Gastrocnemius medialis (tissue), 4 donors: Measurements from ENCODE around the gene VTI1A.

Source experiments
- CTCF ChIP-seq, 5 experiments: fragments of 450-650 bp in 3 of 5; fragments of 200-600 bp in 2 of 5; sonication (generic) in 2 of 5; IDR thresholded peaks in 4 of 5; conservative IDR thresholded peaks in 1 of 5; 1 replicate in 4 of 5; 2 replicates in 1 of 5; pipeline ENCODE4 v1.5.1; 2016 to 2019; ENCODE audit warnings: antibody characterized with exemption in 5 of 5, mild to moderate bottlenecking in 3 of 5, moderate library complexity in 3 of 5
- POLR2A ChIP-seq, 2 donors: fragments of 450-650 bp; IDR thresholded peaks; one replicate each; pipeline ENCODE4 v1.6.1; 2017; ENCODE audit warnings: antibody characterized with exemption in 2 of 2, mild to moderate bottlenecking in 2 of 2, moderate library complexity in 2 of 2

GRCh38 chr10:112461029-112461887 lies 14.2 kb downstream of the VTI1A start:
- TF ChIP-seq CTCF (IDR thresholded peaks at IDR 0.05 in 4 of 5, conservative IDR thresholded peaks at IDR 0.05 in 1 of 5) = no peak
- no peak for TF ChIP-seq POLR2A (IDR thresholded peaks at IDR 0.05)
